Upper lobe of right lung (tissue), 1 donor: ENCODE measurements around the gene RASIP1. TPM values are rescaled to one million over a fixed set of nuclear protein-coding genes. Genes with fewer than 3 reads are reported as not detected.
"Not testable (repeated sequence)": the region's sequence is repeated elsewhere in the genome, so short reads cannot be mapped to it uniquely, and the experiment has no call there.

Source experiments
- ATAC-seq: fragments of 200-7000 bp; cut with Tn5 transposase; one replicate; pipeline ENCODE4 v1.9.1; 2020; ENCODE audit warnings: mild to moderate bottlenecking, moderate library complexity
- DNase-seq: peaks from one replicate; pipeline ENCODE4 v3.0.0-alpha.2; 2020
- H3K27ac ChIP-seq: fragments of 200-600 bp; one replicate; pipeline ENCODE4 v1.8.0; 2022
- H3K27me3 ChIP-seq: fragments of 200-600 bp; one replicate; pipeline ENCODE4 v1.8.0; 2022; ENCODE audit warnings: mild to moderate bottlenecking
- H3K36me3 ChIP-seq: fragments of 200-600 bp; one replicate; pipeline ENCODE4 v1.8.0; 2022
- H3K4me1 ChIP-seq: fragments of 200-600 bp; one replicate; pipeline ENCODE4 v1.8.0; 2022
- H3K4me3 ChIP-seq: fragments of 200-600 bp; one replicate; pipeline ENCODE4 v1.8.0; 2022; ENCODE audit warnings: mild to moderate bottlenecking
- H3K9me3 ChIP-seq: fragments of 200-600 bp; one replicate; pipeline ENCODE4 v1.8.0; 2022
- intact Hi-C: fragments of 100-400 bp; cut with DNase I; formaldehyde crosslinking; loops from one replicate; pipeline ENCODE4 v1.11.0; 2022
- long read RNA-seq: library from polyadenylated mRNA; unstranded; transcript quantifications from one replicate; pipeline ENCODE4 v2.0.0, GENCODE V29; 2021
- total RNA-seq: library from RNA; stranded (reverse); fragmentation: NEBNext Ultra II Directional; extraction: Animal tissue kit (Norgen Biotek cat#: 25700); gene quantifications from one replicate; pipeline ENCODE4 v1.2.1, GENCODE V29; 2021
- TF ChIP-seq, protein P1 (sequence below): fragments of 200-600 bp; IDR thresholded peaks from one replicate; pipeline ENCODE4 v1.8.0; 2022; ENCODE audit warnings: antibody characterized with exemption
- donor health status: DM: no; HTN: yes; CAD: no; lungs with severe emphysema.

Gene RASIP1
- total RNA-seq, result 54.5 TPM
- long read RNA-seq, transcript RASIP1-201 (12 exons, 3,308 nt), result major isoform, 176 of 318 reads
- long read RNA-seq, partial matches to known transcripts, result 102 of 318 reads
- long read RNA-seq, other reads (novel, unspliced or antisense), result 38 of 318 reads

DNA sequence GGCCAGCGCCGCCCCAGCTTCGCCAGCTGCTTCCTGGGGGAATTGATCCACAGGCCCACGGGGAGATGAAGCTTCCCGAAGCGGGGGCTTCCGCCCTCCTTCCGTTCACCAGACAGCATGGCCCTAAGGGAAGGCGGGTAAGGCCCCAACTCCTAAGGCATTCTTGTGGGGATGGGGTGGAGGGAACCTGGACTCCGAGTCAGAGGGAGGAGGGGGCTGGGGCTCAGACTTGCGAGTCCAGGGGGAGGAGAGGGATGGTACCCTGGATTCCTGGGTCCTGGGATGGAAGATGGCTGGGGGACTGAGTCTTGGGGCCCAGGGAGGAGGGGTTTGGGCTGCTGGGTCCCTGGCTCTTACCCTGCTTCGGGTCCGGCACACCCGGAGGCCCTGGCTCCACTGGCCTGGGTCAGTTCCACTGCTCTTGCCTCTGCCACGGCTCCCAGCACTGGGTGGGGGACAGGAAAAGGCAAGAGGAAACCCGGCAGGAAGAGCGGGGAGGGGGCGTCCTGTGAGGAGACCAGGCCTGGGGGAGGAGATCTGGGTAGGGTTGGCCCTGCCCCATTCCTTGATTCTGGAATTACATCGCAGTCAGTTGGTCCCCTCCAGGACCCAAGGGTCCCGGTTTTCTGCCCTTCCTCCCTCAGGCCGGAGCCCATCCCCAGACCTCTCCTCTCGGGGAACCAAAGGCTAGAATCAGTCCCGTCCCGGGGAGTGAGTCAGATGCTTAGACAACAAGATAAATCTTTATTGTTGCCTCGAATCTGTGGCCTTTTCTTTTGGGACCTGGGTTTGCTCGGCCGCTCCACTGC is at the start of gene RASIP1:
RASIP1 (minus strand) TSS at position 447 of the 809 bp plus-strand sequence; CDS start at position 119, 328 bp downstream.
- DNase-seq, result no peak
- TF ChIP-seq, protein P1, sequence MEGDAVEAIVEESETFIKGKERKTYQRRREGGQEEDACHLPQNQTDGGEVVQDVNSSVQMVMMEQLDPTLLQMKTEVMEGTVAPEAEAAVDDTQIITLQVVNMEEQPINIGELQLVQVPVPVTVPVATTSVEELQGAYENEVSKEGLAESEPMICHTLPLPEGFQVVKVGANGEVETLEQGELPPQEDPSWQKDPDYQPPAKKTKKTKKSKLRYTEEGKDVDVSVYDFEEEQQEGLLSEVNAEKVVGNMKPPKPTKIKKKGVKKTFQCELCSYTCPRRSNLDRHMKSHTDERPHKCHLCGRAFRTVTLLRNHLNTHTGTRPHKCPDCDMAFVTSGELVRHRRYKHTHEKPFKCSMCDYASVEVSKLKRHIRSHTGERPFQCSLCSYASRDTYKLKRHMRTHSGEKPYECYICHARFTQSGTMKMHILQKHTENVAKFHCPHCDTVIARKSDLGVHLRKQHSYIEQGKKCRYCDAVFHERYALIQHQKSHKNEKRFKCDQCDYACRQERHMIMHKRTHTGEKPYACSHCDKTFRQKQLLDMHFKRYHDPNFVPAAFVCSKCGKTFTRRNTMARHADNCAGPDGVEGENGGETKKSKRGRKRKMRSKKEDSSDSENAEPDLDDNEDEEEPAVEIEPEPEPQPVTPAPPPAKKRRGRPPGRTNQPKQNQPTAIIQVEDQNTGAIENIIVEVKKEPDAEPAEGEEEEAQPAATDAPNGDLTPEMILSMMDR, result no peak
- Histone ChIP-seq H3K27me3 (no peaks in the 10 kb centered on the region), H3K4me1 (peaks cover 3% of the 10 kb centered on the region), H3K27ac (peak within 1 kb of the TSS; percentile 76), H3K9me3 (no peaks in the 10 kb centered on the region), H3K36me3 (no peaks in the 10 kb centered on the region), H3K4me3 (peak within 1 kb of the TSS; percentile 63)
- peak; percentile 8 for ATAC-seq
- intact Hi-C loops, result no loop called here

GRCh38 chr19:48787331-48787730 is 46.9 kb upstream of the RASIP1 start:
- H3K36me3 ChIP-seq, H3K4me3 ChIP-seq, H3K27ac ChIP-seq, intact Hi-C loops, H3K4me1 ChIP-seq, H3K27me3 ChIP-seq, H3K9me3 ChIP-seq, ATAC-seq, DNase-seq: not testable (repeated sequence)

DNA sequence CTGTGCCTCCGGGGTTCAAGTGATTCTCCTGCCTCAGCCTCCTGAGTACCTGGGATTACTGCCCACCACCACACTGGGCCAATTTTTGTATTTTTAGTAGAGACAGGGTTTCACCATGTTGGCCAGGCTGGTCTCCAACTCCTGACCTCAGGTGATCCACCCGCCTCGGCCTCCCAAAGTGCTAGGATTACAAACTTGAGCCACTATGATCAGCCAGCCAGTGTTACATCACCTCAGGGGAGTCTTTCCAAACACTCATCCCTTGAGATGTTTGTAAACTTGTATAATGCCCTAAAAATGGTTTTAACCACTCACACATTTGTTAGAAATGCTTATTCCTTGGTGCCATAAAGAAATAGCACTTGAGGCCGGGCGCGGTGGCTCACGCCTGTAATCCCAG is 46.0 kb upstream of the RASIP1 start:
- intact Hi-C loops, H3K36me3 ChIP-seq, H3K4me3 ChIP-seq, H3K4me1 ChIP-seq, DNase-seq, H3K27ac ChIP-seq, ATAC-seq, H3K27me3 ChIP-seq, H3K9me3 ChIP-seq: not testable (repeated sequence)

DNA sequence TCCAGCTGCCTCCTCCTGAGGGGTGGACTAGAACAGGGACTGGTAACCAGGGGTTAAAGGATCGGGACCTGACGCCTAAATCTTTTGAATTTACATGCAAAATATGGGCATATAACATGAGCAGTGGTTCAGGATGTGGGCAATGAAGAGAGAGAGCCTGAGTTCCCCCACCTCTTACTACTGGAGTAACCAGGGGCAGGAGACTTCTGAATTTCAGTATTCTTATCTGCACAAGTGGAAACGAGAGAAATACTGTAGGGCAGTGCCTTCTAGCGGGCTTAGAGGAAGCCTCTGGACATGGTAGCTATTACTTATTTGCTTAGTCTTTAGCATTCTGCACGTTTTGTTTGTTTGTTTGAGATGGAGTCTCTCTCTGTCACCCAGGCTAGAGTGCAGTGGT is 44.1 kb upstream of the RASIP1 start:
- Histone ChIP-seq H3K4me3 (no peak overlapping the region), H3K4me1 (peaks cover 19% of the 10 kb centered on the region), H3K27me3 (no peaks in the 10 kb centered on the region), H3K36me3 (no peaks in the 10 kb centered on the region), H3K27ac (no peak overlapping the region), H3K9me3 (no peaks in the 10 kb centered on the region)
- ATAC-seq (no peak), DNase-seq (no peak)
- intact Hi-C loops, result no loop called here
- TF ChIP-seq, protein P1, result peak; percentile 20

DNA sequence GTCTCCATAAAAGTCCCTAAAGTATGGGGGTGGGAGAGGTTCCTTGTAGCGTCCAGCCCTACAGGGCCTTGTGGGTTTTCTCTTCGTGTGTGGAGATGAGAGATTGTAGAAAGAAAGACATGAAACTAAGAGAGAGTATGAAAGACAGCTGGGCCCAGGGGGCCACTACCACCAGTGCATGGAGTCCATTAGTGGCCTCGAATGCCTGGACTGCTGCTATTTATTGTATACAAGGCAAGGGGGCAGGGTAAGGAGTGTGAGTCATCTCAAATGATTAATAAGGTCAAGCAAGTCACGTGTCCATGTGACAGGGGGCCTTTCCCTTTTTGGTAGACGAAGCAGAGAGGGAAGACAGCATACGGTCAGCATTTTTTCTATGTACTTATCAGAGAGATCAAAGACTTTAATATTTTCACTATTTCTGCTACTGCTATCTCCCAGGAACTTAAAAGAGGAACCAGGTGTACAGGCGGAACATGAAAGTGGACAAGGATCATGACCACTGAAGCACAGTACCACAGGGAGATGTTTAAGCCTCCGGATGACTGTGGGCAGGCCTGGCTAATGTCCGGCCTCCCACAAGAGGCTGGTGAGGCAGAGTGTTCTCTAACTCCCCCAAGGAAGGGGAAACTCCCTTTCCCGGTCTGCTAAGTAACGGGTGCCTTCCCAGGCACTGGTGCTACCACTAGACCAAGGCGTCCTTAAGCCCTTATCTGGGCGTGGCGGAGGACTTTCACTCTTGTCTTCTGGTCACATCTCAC is 40.4 kb upstream of the RASIP1 start:
- peaks cover 19% of the 10 kb centered on the region for H3K4me1 ChIP-seq
- intact Hi-C loops, result no loop called here
- TF ChIP-seq, protein P1, result no peak
- no peaks in the 10 kb centered on the region for H3K27me3 ChIP-seq
- no peak for DNase-seq
- no peaks in the 10 kb centered on the region for H3K9me3 ChIP-seq
- peak overlapping the region; percentile 71 for H3K27ac ChIP-seq
- H3K4me3 ChIP-seq, result no peak overlapping the region
- no peaks in the 10 kb centered on the region for H3K36me3 ChIP-seq
- ATAC-seq, result peak; percentile 12

- TF ChIP-seq, protein P1, result no peak
- no peak overlapping the region for H3K27ac ChIP-seq
- H3K9me3 ChIP-seq, result no peaks in the 10 kb centered on the region
- peaks cover 19% of the 10 kb centered on the region for H3K4me1 ChIP-seq
- DNase-seq (no peak), ATAC-seq (no peak)
- no peak overlapping the region for H3K4me3 ChIP-seq
- H3K27me3 ChIP-seq, result no peaks in the 10 kb centered on the region
- no peaks in the 10 kb centered on the region for H3K36me3 ChIP-seq
- intact Hi-C loops, result no loop called here
Observed at GRCh38 chr19:48779636-48780035, 39.2 kb upstream of the RASIP1 start.
